IMR-90 (cell line): ENCODE data around the gene DENND2C. TPM values are rescaled to one million over a fixed set of nuclear protein-coding genes. Genes with fewer than 3 reads are reported as not detected.

Experiments
- ATAC-seq: fragments of 200-7000 bp; cut with Tn5 transposase; 2 replicates; pipeline ENCODE4 v1.9.1; 2020; ENCODE audit warnings: low read depth, mild to moderate bottlenecking, moderate library complexity
- BruUV-seq: library from RNA; stranded (reverse); fragments of 400-500 nt; replicated peaks from 2 replicates; lab custom pipeline; 2021; lab: Mats Ljungman, UMichigan
- CTCF ChIA-PET: fragments of 300-600 bp; formaldehyde crosslinking; extraction: SDS; loops from one replicate; lab custom pipeline; 2021; ENCODE audit warnings: antibody characterized with exemption; lab: Yijun Ruan, JAX
- POLR2A ChIA-PET: fragments of 300-600 bp; sonication (Branson Sonifier 250); formaldehyde crosslinking; loops from one replicate; lab custom pipeline; 2022; ENCODE audit warnings: antibody characterized with exemption; ENCODE audit not compliant: unreplicated experiment; lab: Charles Lee
- DNase-seq: peaks from one replicate; pipeline ENCODE4 v3.0.0; 2013
- H2AFZ ChIP-seq: replicated peaks from 2 replicates; pipeline ENCODE3; 2013; ENCODE audit warnings: low read length, mild to moderate bottlenecking; ENCODE audit not compliant: poor library complexity
- H2AK5ac ChIP-seq: 2 replicates; pipeline ENCODE4 v1.6.1; 2013; ENCODE audit warnings: low read depth, low read length, inconsistent platforms
- H2AK9ac ChIP-seq: replicated peaks from 2 replicates; pipeline ENCODE3; 2013; ENCODE audit warnings: mild to moderate bottlenecking, low read depth, low read length, moderate library complexity; ENCODE audit not compliant: poor library complexity
- H2BK120ac ChIP-seq: 2 replicates; pipeline ENCODE4 v1.6.1; 2013; ENCODE audit warnings: low read depth, low read length, inconsistent platforms
- H2BK15ac ChIP-seq: 3 replicates; pipeline ENCODE4 v1.6.1; 2013; ENCODE audit warnings: low read depth, low read length, inconsistent platforms
- H2BK20ac ChIP-seq: 2 replicates; pipeline ENCODE4 v1.6.1; 2013; ENCODE audit warnings: low read depth, mild to moderate bottlenecking, inconsistent platforms, low read length, moderate library complexity
- H2BK5ac ChIP-seq: 2 replicates; pipeline ENCODE4 v1.6.1; 2013; ENCODE audit warnings: mild to moderate bottlenecking, low read depth, low read length, inconsistent platforms; ENCODE audit not compliant: poor library complexity, severe bottlenecking
- H3K14ac ChIP-seq: replicated peaks from 2 replicates; pipeline ENCODE4 v1.6.1; 2013; ENCODE audit warnings: low read depth, low read length, inconsistent platforms
- H3K18ac ChIP-seq: 2 replicates; pipeline ENCODE4 v1.6.1; 2013; ENCODE audit warnings: low read depth, low read length, control low read depth
- H3K23ac ChIP-seq: 2 replicates; pipeline ENCODE4 v1.6.1; 2013; ENCODE audit warnings: low read depth, low read length, inconsistent platforms
- H3K27ac ChIP-seq: 2 replicates; pipeline ENCODE4 v1.5.1; 2013; ENCODE audit warnings: mild to moderate bottlenecking, control low read depth, low read length; ENCODE audit not compliant: insufficient read depth
- H3K27me3 ChIP-seq: 2 replicates; pipeline ENCODE4 v1.6.1; 2013; ENCODE audit warnings: low read length; ENCODE audit not compliant: control insufficient read depth, insufficient read depth
- H3K36me3 ChIP-seq: 2 replicates; pipeline ENCODE4 v1.6.1; 2013; ENCODE audit warnings: low read length, mixed read lengths; ENCODE audit not compliant: control insufficient read depth, insufficient read depth
- H3K4ac ChIP-seq: 2 replicates; pipeline ENCODE4 v1.6.1; 2013; ENCODE audit warnings: low read depth, low read length, inconsistent platforms
- H3K4me1 ChIP-seq: 2 replicates; pipeline ENCODE4 v1.6.1; 2013; ENCODE audit warnings: low read length, mixed read lengths; ENCODE audit not compliant: control insufficient read depth, insufficient read depth
- H3K4me2 ChIP-seq: 2 replicates; pipeline ENCODE4 v1.6.1; 2013; ENCODE audit warnings: low read depth, mild to moderate bottlenecking, control low read depth, low read length, moderate library complexity
- H3K4me3 ChIP-seq: 2 replicates; pipeline ENCODE4 v1.5.1; 2013; ENCODE audit warnings: low read depth, mild to moderate bottlenecking, control low read depth, low read length, moderate library complexity; ENCODE audit not compliant: insufficient read depth
- H3K56ac ChIP-seq: 2 replicates; pipeline ENCODE4 v1.6.1; 2013; ENCODE audit warnings: low read length, inconsistent platforms; ENCODE audit not compliant: insufficient read depth; ENCODE audit errors: extremely low read depth
- H3K79me1 ChIP-seq, 2 experiments: 2 replicates each; pipeline ENCODE4 v1.6.1; 2013; ENCODE audit warnings: low read length in 2 of 2, inconsistent platforms in 1 of 2, low read depth in 1 of 2
- H3K9ac ChIP-seq: 2 replicates; pipeline ENCODE4 v1.6.1; 2013; ENCODE audit warnings: low read depth, low read length, control low read depth
- H3K9me1 ChIP-seq: 2 replicates; pipeline ENCODE4 v1.6.1; 2013; ENCODE audit warnings: low read length, inconsistent platforms; ENCODE audit not compliant: insufficient read depth
- H3K9me3 ChIP-seq: 2 replicates; pipeline ENCODE4 v1.6.1; 2013; ENCODE audit warnings: low read length; ENCODE audit not compliant: control insufficient read depth, insufficient read depth
- H4K20me1 ChIP-seq: 2 replicates; pipeline ENCODE4 v1.6.1; 2013; ENCODE audit warnings: low read length, inconsistent platforms; ENCODE audit not compliant: insufficient read depth
- H4K5ac ChIP-seq: 2 replicates; pipeline ENCODE4 v1.6.1; 2013; ENCODE audit warnings: mild to moderate bottlenecking, low read depth, low read length, control low read depth
- H4K8ac ChIP-seq, 2 experiments: 2 replicates each; pipeline ENCODE4 v1.6.1; 2013; ENCODE audit warnings: low read depth in 2 of 2, low read length in 2 of 2, control low read depth in 1 of 2, inconsistent platforms in 1 of 2
- H4K91ac ChIP-seq: 2 replicates; pipeline ENCODE4 v1.6.1; 2013; ENCODE audit warnings: low read depth, low read length, inconsistent platforms; ENCODE audit not compliant: insufficient read depth
- CEBPB ChIP-seq: IDR thresholded peaks from 2 replicates; pipeline ENCODE4 v1.6.1; 2012; ENCODE audit warnings: low read depth, low read length, improper control_type of control experiment
- CHD1 ChIP-seq: IDR thresholded peaks from 2 replicates; pipeline ENCODE4 v1.6.1; 2012; ENCODE audit warnings: low read depth, low read length, improper control_type of control experiment
- CTCF ChIP-seq: conservative IDR thresholded peaks from 2 replicates; pipeline ENCODE4 v1.5.1; 2012; ENCODE audit warnings: mild to moderate bottlenecking, low read depth, low read length, improper control_type of control experiment
- ELK1 ChIP-seq: fragments of 150-350 bp; IDR thresholded peaks from 2 replicates; pipeline ENCODE4 v1.6.1; 2016; ENCODE audit warnings: low read depth, mild to moderate bottlenecking, low read length, moderate library complexity, borderline replicate concordance
- FOS ChIP-seq: fragments of 150-350 bp; IDR thresholded peaks from 2 replicates; pipeline ENCODE4 v1.6.1; 2016; ENCODE audit warnings: low read depth, low read length
- MAFK ChIP-seq: IDR thresholded peaks from 2 replicates; pipeline ENCODE4 v1.6.1; 2012; ENCODE audit warnings: low read depth, low read length, improper control_type of control experiment
- MAZ ChIP-seq: IDR thresholded peaks from 2 replicates; pipeline ENCODE4 v1.6.1; 2012; ENCODE audit warnings: low read depth, mild to moderate bottlenecking, low read length, improper control_type of control experiment, moderate library complexity, borderline replicate concordance
- MXI1 ChIP-seq: IDR thresholded peaks from 2 replicates; pipeline ENCODE4 v1.6.1; 2012; ENCODE audit warnings: low read depth, mild to moderate bottlenecking, low read length, moderate library complexity, borderline replicate concordance
- NFE2L2 ChIP-seq: fragments of 150-350 bp; IDR thresholded peaks from 2 replicates; pipeline ENCODE4 v1.6.1; 2016; ENCODE audit warnings: low read depth, mild to moderate bottlenecking, low read length
- POLR2A ChIP-seq: IDR thresholded peaks from 2 replicates; pipeline ENCODE4 v1.6.1; 2012; ENCODE audit warnings: mild to moderate bottlenecking, low read depth, low read length
- RAD21 ChIP-seq: IDR thresholded peaks from 2 replicates; pipeline ENCODE4 v1.6.1; 2012; ENCODE audit warnings: low read length, improper control_type of control experiment
- RCOR1 ChIP-seq: IDR thresholded peaks from 2 replicates; pipeline ENCODE4 v1.6.1; 2012; ENCODE audit warnings: mild to moderate bottlenecking, low read length, improper control_type of control experiment; ENCODE audit not compliant: insufficient replicate concordance
- RFX5 ChIP-seq: IDR thresholded peaks from 2 replicates; pipeline ENCODE4 v1.8.0; 2012; ENCODE audit warnings: low read depth, mild to moderate bottlenecking, low read length, moderate library complexity
- SMC3 ChIP-seq: fragments of 150-350 bp; IDR thresholded peaks from 2 replicates; pipeline ENCODE4 v1.6.1; 2016; ENCODE audit warnings: low read depth, mild to moderate bottlenecking, antibody characterized with exemption, low read length, moderate library complexity
- USF2 ChIP-seq: fragments of 150-350 bp; IDR thresholded peaks from 2 replicates; pipeline ENCODE4 v1.6.1; 2017; ENCODE audit warnings: mild to moderate bottlenecking, antibody characterized with exemption, low read length, low read depth
- WGBS, 2 experiments: methylation state at CpG; one replicate each; pipeline versions ENCODE4 v1.1.5 to v1.1.7; 2013; ENCODE audit warnings: missing lambda C conversion rate in 2 of 2; ENCODE audit not compliant: insufficient read length in 1 of 2; ENCODE audit errors: extremely low coverage in 2 of 2; 5-methylcytosine and 5-hydroxymethylcytosine counted together
- dilution Hi-C: fragments of 300-500 bp; cut with HindIII; formaldehyde crosslinking; loops from one replicate; pipeline ENCODE4 v1.14.3; 2018; ENCODE audit warnings: low sequenced_read_pairs; ENCODE audit not compliant: unreplicated experiment
- in situ Hi-C: fragments of 300-500 bp; cut with MboI; formaldehyde crosslinking; loops from 3 replicates; pipeline ENCODE4 v1.14.3; 2019; ENCODE audit warnings: low sequenced_read_pairs, inconsistent platforms, mixed read lengths
- intact Hi-C: fragments of 100-400 bp; cut with micrococcal nuclease; formaldehyde crosslinking; loops from 2 replicates; pipeline ENCODE4 v1.10.0; 2022
- polyA plus RNA-seq, 3 experiments: library from polyadenylated mRNA; depleted of rRNA; stranded (reverse); fragments of >200 nt; gene quantifications; 2 replicates each; pipeline ENCODE4 v1.2.3, GENCODE V29; 2012; ENCODE audit warnings: low replicate concordance in 1 of 3
- total RNA-seq: library from RNA; depleted of rRNA; stranded (reverse); fragments of >200 nt; gene quantifications from 2 replicates; pipeline ENCODE4 v1.2.3, GENCODE V29; 2012

Gene DENND2C
- total and polyA plus RNA-seq, 2 of the 4 experiments (the other 2 are of a cell fraction), result 0.58 to 2.2 TPM

- intact Hi-C loops, result loop anchor here (5.0 kb wide), 1 partner anchor 35 kb away; no protein-coding TSS in a partner anchor
- BruUV-seq, result no TSS peak
- Histone ChIP-seq H2BK5ac (no peak overlapping the region), H3K9me3 (no peaks in the 10 kb centered on the region), H3K4me2 (no peak overlapping the region), H3K4me1 (no peaks in the 10 kb centered on the region), H2AK5ac (no peak overlapping the region), H2BK15ac (no peak overlapping the region), H4K8ac (no peak overlapping the region), H3K4ac (no peak overlapping the region), H2AFZ (no peak overlapping the region), H3K36me3 (no peaks in the 10 kb centered on the region), H3K9ac (no peak overlapping the region), H3K4me3 (no peak overlapping the region), H3K23ac (no peak overlapping the region), H3K9me1 (0 out of 2 replicates have a peak, but pooled peaks cover 2% of the 10 kb centered on the region), H3K14ac (no peak overlapping the region), H3K27me3 (no peaks in the 10 kb centered on the region), H3K79me1 (peaks cover 0 to 1% of the 10 kb centered on the region in 2 experiments; a peak in 1 of 4 replicates), H4K91ac (no peak overlapping the region), H3K27ac (no peak overlapping the region), H2AK9ac (no peak overlapping the region), H3K18ac (no peak overlapping the region), H2BK20ac (no peak overlapping the region), H4K20me1 (no peaks in the 10 kb centered on the region), H2BK120ac (no peak overlapping the region), H3K56ac (no peak overlapping the region), H4K5ac (no peak overlapping the region)
- POLR2A ChIA-PET, result no interaction called here
- no peak for DNase-seq
- in situ Hi-C loops, result no loop called here
- dilution Hi-C loops, result no loop called here
- ATAC-seq, result no peak
- CTCF ChIA-PET, result no interaction called here
- WGBS, 2 experiments, result 100% methylated on average over 1 of the region's 16 CpGs; no CpG with 5 or more reads in 1 of the 2 experiments
- TF ChIP-seq SMC3 (no peak), POLR2A (no peak), MXI1 (no peak), MAFK (no peak), USF2 (no peak), CHD1 (no peak), RAD21 (no peak), CTCF (no peak), ELK1 (no peak), NFE2L2 (no peak), RFX5 (no peak), FOS (no peak), CEBPB (no peak), MAZ (no peak), RCOR1 (no peak)
Measured at GRCh38 chr1:114587203-114587991, 82.5 kb downstream of the DENND2C start.
